ENCODE results near the gene SPOCK1.

The SPOCK1 gene

GRCh38 chr5:137332296-137332695 is 166.8 kb downstream of the SPOCK1 start:
- no peak for DNase-seq

- DNase-seq: no peak
Observed at GRCh38 chr5:137329586-137330296, 169.4 kb downstream of the SPOCK1 start.

- DNase-seq: no peak
Observed at GRCh38 chr5:137328991-137329390, 170.1 kb downstream of the SPOCK1 start.

GRCh38 chr5:137328463-137328862 is 170.7 kb downstream of the SPOCK1 start:
- DNase-seq: no peak

- no peak for DNase-seq
Observed at GRCh38 chr5:137325721-137326120, 173.4 kb downstream of the SPOCK1 start.

GRCh38 chr5:137320056-137321045 is 178.8 kb downstream of the SPOCK1 start:
- DNase-seq: peak in 20 of 58 donors; percentile 10 to 66 (median 28)

- no peak for DNase-seq
Observed at GRCh38 chr5:137318027-137318426, 181.1 kb downstream of the SPOCK1 start.

- DNase-seq: no peak
Observed at GRCh38 chr5:137316346-137316736, 182.8 kb downstream of the SPOCK1 start.

- DNase-seq: no peak
Observed at GRCh38 chr5:137315534-137316345, 183.4 kb downstream of the SPOCK1 start.

- no peak for DNase-seq
Observed at GRCh38 chr5:137315109-137315508, 184.0 kb downstream of the SPOCK1 start.

GRCh38 chr5:137313526-137314175 is 185.5 kb downstream of the SPOCK1 start:
- peak in 4 of 58 donors; percentile 24 to 56 (median 32) for DNase-seq

GRCh38 chr5:137312011-137312410 is 187.1 kb downstream of the SPOCK1 start:
- DNase-seq: no peak

GRCh38 chr5:137310051-137310730 is 188.9 kb downstream of the SPOCK1 start:
- DNase-seq: no peak

GRCh38 chr5:137309290-137309689 is 189.8 kb downstream of the SPOCK1 start:
- DNase-seq: no peak

- DNase-seq: no peak
Observed at GRCh38 chr5:137308311-137308710, 190.8 kb downstream of the SPOCK1 start.

- no peak for DNase-seq
Observed at GRCh38 chr5:137306903-137307302, 192.2 kb downstream of the SPOCK1 start.

GRCh38 chr5:137305971-137306602 is 193.0 kb downstream of the SPOCK1 start:
- DNase-seq: no peak

GRCh38 chr5:137304226-137304874 is 194.8 kb downstream of the SPOCK1 start:
- DNase-seq: peak in 1 of 58 donors; percentile 22

- no peak for DNase-seq
Observed at GRCh38 chr5:137303509-137303908, 195.6 kb downstream of the SPOCK1 start.
